NCI-H1105 (cell line): Measurements from ENCODE around the gene HOXA6.

Experiments used
- DNase-seq: peaks from one replicate; lab custom pipeline; 2025; lab: John Stamatoyannopoulos, UW

HOXA6 gene

DNA sequence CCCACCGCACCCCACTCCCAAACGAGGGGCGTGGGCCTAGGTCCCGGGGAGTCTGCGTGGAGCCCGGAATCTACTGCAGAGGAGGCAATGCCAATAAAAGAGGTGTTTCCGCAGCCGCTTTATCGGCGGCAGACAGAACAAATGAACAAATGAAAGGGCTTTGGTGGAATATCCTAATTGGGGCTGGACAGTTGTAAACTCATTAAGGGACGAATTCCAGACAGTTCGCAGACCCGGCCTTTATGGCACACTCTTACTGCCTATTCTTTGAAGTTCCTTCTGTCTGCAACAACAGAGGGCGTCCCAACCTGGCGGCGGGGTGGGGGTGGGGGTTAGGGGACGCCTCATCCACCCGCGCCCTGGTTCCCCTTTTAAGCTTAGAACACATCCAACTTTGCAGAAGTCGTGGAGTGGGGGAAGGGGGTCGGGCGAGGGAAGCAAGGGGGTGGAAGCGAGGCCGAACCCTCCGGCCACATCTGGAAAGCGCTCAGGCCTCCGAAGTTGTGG is 13.7 kb upstream of the HOXA6 start:
- no peak for DNase-seq

- DNase-seq = peak; percentile 81
These were observed 13.1 kb upstream of the HOXA6 start for GRCh38 chr7:27160546-27161213.

DNA sequence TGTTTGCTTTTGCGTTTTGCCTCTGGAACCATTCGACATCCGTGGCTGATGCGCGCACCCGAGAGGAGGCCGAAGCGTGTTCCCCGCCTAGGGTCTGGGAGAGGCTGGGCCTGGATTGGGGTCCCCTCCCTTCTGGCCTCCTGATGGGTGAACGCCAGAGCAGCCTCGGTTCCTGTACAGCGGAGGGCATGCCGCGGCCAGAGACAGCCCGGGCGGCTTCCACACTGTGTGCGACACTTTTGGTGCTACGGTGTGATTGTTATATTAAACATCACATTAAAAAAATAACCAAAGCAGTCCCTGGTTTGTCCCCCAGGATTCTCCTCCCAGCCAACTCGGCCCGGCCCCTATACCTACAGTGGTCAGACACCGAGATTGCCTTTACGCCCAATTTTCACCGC is 12.6 kb upstream of the HOXA6 start:
- no peak for DNase-seq

GRCh38 chr7:27159266-27160144 is 11.9 kb upstream of the HOXA6 start:
- DNase-seq = no peak

GRCh38 chr7:27158436-27159265 is 11.1 kb upstream of the HOXA6 start:
- DNase-seq = no peak

DNA sequence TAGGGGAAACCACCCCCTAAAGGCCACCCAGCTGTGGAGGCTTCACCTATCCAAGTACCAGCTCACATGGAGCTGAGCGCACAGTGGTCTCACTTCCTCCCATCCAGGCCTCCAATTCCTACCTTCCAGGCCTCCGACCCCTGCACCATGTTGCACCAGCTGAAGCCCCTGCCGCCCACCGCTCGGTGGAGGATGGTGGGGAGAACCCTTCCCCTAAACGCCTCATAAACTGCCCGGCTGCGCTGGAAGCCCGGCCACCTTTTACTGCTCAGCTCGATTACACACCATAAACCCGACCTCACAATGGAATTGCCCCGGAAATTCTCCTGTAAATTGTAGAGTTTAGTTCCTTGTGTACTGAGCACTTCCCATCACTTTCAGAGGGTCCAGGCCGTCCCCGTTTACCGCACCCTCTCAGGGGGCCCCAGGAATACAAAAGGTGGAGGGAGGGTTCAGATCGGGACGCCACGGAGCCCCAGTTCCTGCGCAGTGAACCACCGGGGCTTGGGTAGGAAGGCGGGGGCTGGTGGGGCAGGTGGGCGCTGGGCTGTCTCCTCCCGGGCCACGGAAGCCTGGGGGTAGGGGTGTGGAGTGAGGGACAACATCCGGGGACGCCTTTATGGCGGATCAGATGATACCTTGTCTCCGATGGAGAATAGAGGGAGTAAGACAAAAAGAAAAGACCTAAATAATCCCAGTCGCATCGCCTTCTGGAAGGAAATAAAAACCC is 10.3 kb upstream of the HOXA6 start:
- DNase-seq = no peak

DNA sequence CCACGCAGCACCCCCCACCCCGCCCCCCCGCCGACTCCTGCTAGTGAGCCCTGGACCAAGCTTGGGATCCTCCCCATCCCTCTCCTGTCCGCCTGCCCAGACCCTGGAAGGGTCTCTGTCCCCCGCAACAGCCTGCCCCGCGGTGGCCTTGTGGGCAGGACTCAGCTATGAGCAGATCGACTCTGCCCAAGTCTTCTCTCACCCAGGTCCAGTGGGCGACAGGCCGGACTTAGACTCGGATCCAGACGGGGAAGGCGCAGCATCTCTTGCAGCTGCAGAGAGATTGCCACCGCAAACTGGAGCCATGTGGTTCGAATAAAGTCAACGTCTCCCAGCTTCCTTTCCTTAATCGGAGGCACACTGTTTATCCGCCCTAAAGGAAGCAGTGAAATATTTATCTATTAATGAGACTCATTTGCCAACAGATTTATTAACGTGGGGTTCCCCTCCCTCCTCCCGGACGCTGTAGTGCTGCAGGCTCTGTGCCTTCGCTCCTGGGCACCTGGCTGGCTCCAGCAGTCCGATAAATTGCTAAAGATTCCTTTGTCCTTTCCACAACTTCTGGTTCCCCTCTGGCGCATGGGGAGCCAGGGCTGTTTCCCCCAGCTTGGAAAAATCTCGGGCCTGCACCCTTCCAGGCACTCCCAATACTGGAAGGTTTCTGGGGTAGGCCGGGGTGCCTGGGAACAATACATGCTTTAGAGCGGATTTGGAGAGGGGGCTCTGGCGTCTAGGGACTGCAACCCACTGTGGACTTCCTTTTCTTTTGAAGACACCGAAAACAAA is 9.5 kb upstream of the HOXA6 start:
- DNase-seq = no peak

GRCh38 chr7:27156508-27156898 is 8.9 kb upstream of the HOXA6 start, which contains the start of gene HOXA7:
TSS of gene HOXA7 (minus strand) at chr7:27156675. CDS start at chr7:27156545, 130 bp downstream.
- no peak for DNase-seq

DNA sequence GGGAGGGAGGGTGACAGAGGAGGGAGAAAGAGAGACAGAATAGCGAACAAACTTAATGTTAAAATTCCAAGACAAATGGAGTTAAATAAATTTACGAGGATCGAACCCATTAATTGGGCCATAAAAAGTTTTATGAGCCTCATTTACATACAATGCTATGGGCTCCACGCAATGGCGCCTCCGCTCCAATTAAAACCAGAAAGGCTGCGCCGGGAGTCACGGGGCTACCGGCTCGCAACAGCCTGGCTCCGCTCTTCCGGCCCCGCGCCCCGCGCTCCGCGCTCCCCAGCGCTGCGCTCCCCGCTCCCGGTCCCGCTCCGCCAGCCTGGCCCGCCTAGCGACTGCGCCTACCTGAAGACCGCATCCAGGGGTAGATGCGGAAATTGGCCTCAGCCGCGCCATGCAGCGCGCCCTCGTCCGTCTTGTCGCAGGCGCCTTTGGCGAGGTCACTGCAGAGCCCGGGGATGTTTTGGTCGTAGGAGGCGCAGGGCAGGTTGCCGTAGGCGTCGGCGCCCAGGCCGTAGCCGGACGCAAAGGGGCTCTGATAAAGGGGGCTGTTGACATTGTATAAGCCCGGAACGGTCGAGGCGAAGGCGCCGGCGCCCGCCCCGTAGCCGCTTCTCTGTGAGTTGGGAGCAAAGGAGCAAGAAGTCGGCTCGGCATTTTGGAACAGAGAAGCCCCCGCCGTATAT is 8.4 kb upstream of the HOXA6 start:
- no peak for DNase-seq

GRCh38 chr7:27154901-27155815 is 7.6 kb upstream of the HOXA6 start:
- no peak for DNase-seq

- no peak for DNase-seq
These were observed 6.8 kb upstream of the HOXA6 start for GRCh38 chr7:27154369-27154768.

GRCh38 chr7:27153526-27153925 is 6.0 kb upstream of the HOXA6 start:
- DNase-seq = no peak

DNA sequence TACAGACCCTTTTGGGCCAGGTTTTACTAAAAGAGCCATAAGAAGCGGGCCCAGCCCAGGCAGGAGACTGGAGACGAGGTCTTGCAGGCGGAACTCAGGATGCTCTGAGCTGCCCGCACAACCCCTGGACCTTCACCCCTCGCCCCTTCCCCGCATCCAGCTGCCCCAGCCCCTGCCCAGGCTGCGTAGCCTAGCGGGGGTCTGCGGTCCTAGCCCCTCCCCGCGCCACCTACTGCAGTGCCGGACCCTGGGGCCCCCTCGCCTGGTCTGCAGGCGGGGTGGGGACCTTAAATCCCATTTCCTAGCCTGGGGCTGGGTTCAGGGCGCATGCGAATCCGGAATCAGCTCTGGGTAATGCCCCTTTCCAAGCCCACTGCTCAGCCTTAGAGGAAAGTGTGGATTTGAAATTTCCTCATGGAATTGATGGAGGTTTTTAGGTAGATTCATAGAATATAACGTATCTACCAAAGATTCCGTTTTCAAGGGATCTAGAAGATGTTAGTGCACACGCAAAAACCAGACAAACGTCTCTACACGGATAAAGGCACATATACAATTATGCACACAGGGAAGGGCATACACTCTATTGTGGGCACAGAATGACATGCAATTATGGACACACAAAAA is 5.4 kb upstream of the HOXA6 start:
- no peak for DNase-seq

DNA sequence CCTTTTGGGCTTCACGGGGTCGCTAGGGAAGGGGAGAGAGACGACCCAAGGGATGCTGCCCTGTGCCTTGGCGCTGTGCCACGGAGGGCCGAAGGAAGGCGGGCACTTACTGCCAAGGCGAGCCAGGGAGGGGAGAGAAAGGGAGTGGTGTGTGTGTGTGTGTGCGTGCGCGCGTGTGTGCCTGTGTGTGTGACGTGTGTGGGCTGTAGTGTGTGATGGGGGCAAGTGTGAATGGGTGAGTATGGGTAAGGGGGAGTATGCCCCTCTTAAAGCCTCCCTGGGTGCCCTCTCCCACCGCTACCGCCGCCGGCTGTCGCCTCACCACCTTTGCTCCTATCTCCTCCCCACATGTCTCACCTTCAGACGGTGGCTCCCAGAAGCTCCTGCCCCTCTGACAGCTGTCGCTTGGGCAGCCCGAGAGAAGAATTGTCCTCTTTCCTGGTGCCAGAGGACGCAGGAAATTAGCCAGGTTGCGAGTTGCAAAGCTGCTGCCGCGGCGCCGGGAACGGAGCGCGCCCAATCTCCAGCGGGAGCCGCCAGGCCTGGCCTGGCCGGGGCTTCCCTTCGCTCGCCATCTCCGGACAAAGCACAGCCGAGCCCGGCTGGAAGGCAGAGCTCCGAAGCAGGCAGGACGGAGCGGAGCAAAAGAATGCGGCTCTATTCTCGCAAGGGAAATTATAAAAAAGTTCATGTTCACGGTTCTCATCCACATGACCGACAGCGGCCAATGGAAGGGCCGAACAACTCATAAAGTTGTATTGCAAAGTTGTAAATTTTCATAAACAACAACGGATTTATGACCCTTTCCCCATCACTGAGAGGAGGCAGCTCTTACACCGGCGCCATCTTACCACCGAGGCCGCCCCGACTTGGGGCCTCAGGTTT is 4.6 kb upstream of the HOXA6 start, which contains the start of gene HOXA3:
TSS of gene HOXA3 (minus strand) at position 653 of the 885 bp plus-strand sequence. CDS start 41,943 bp downstream, outside the sequence.
- peak; percentile 19 for DNase-seq

GRCh38 chr7:27151341-27151930 is 3.9 kb upstream of the HOXA6 start:
- peak; percentile 40 for DNase-seq

- DNase-seq = peak; percentile 89
These were observed 3.2 kb upstream of the HOXA6 start for GRCh38 chr7:27150568-27151340.
